Activated CD4-positive, alpha-beta memory T cell treated with anti-CD3 and anti-CD28 coated beads for 36 hours (primary cell): ENCODE data around the gene THNSL1. TPM values are rescaled to one million over a fixed set of nuclear protein-coding genes. Genes with fewer than 3 reads are reported as not detected.
"Not testable (repeated sequence)": the region's sequence is repeated elsewhere in the genome, so short reads cannot be mapped to it uniquely, and the experiment has no call there.

Source experiments
- CTCF ChIA-PET: fragments of 350-600 bp; sonication (Branson Sonifier 250); formaldehyde crosslinking; loops from one replicate; lab custom pipeline; 2021; ENCODE audit warnings: antibody characterized with exemption, inconsistent platforms; lab: Charles Lee
- POLR2A ChIA-PET: fragments of 350-600 bp; sonication (Branson Sonifier 250); formaldehyde crosslinking; loops from one replicate; lab custom pipeline; 2021; ENCODE audit warnings: antibody characterized with exemption; lab: Charles Lee
- DNase-seq: peaks from one replicate; pipeline ENCODE4 v3.0.0-alpha.2; 2020
- H3K27ac Mint-ChIP-seq: one replicate; pipeline ENCODE4 v1.8.0; 2021; ENCODE audit warnings: mixed read lengths
- H3K27me3 Mint-ChIP-seq: one replicate; pipeline ENCODE4 v1.8.0; 2021; ENCODE audit warnings: mixed read lengths
- H3K36me3 Mint-ChIP-seq: one replicate; pipeline ENCODE4 v1.8.0; 2021; ENCODE audit warnings: mixed read lengths
- H3K4me1 Mint-ChIP-seq: one replicate; pipeline ENCODE4 v1.8.0; 2021; ENCODE audit warnings: low read depth, mixed read lengths
- H3K4me3 Mint-ChIP-seq: one replicate; pipeline ENCODE4 v1.8.0; 2021; ENCODE audit warnings: mild to moderate bottlenecking, mixed read lengths
- H3K9me3 Mint-ChIP-seq: one replicate; pipeline ENCODE4 v1.8.0; 2021; ENCODE audit warnings: mixed read lengths
- intact Hi-C: fragments of 100-400 bp; cut with micrococcal nuclease; formaldehyde crosslinking; loops from one replicate; pipeline ENCODE4 v1.15.1; 2023
- total RNA-seq, 2 experiments: library from RNA; stranded (reverse); gene quantifications; one replicate each; pipeline ENCODE4 v1.2.3, GENCODE V29; 2021

Gene THNSL1
- 1 to 10 TPM; 6.0 to 6.2 TPM for total RNA-seq

- intact Hi-C loops = loop anchor here (1.0 to 5.0 kb wide), 12 partner anchors 46 to 1844 kb away; partner anchors contain the start of genes ABI1, OTUD1 and PRTFDC1
- H3K4me1 Mint-ChIP-seq = peaks cover 19% of the 10 kb centered on the region
- no peaks in the 10 kb centered on the region for H3K27me3 Mint-ChIP-seq
- peak within 1 kb of the TSS; percentile 94 for H3K4me3 Mint-ChIP-seq
- H3K9me3 Mint-ChIP-seq = no peaks in the 10 kb centered on the region
- ChIA-PET POLR2A (interaction anchor here (0.6 to 1.4 kb wide), 3 partner anchors 96 to 399 kb away, joined by 3 to 10 read pairs (median 3); partner anchors contain the start of gene ARHGAP21), CTCF (interaction anchor here (0.6 to 1.1 kb wide), 3 partner anchors 298 to 1922 kb away, joined by 3 to 5 read pairs (median 3); no protein-coding TSS in a partner anchor)
- H3K27ac Mint-ChIP-seq = peak within 1 kb of the TSS; percentile 97
- no peaks in the 10 kb centered on the region for H3K36me3 Mint-ChIP-seq
- DNase-seq = peak; percentile 99
Measured at GRCh38 chr10:25016376-25017153, at the start of gene THNSL1. TSS of gene THNSL1 (plus strand) at chr10:25016612. CDS start at chr10:25023224, 6,612 bp downstream.

- CTCF ChIA-PET = no interaction called here
- Mint-ChIP-seq H3K36me3 (no peaks in the 10 kb centered on the region), H3K27ac (no peak overlapping the region), H3K4me3 (no peak overlapping the region), H3K27me3 (no peaks in the 10 kb centered on the region), H3K4me1 (peaks cover 9% of the 10 kb centered on the region), H3K9me3 (no peaks in the 10 kb centered on the region)
- POLR2A ChIA-PET = no interaction called here
- DNase-seq = no peak
- intact Hi-C loops = no loop called here
Measured at GRCh38 chr10:24966962-24967481, 49.4 kb upstream of the THNSL1 start.

GRCh38 chr10:24968349-24968748, 48.1 kb upstream of the THNSL1 start:
- no peak overlapping the region for H3K27ac Mint-ChIP-seq
- POLR2A ChIA-PET = no interaction called here

GRCh38 chr10:24968951-24969350, 47.5 kb upstream of the THNSL1 start:
- H3K4me3 Mint-ChIP-seq, DNase-seq, H3K27ac Mint-ChIP-seq, intact Hi-C loops, H3K9me3 Mint-ChIP-seq, H3K4me1 Mint-ChIP-seq, H3K36me3 Mint-ChIP-seq, H3K27me3 Mint-ChIP-seq, POLR2A ChIA-PET: not testable (repeated sequence)
- CTCF ChIA-PET = interaction anchor here (0.7 kb wide), 1 partner anchor 292 kb away, joined by 3 read pairs; no protein-coding TSS in a partner anchor

More at GRCh38 chr10:24968349-24968748, 48.1 kb upstream of the THNSL1 start:
- intact Hi-C loops = no loop called here
- Mint-ChIP-seq H3K27me3 (no peaks in the 10 kb centered on the region), H3K4me3 (no peak overlapping the region), H3K36me3 (no peaks in the 10 kb centered on the region), H3K4me1 (peaks cover 2% of the 10 kb centered on the region), H3K9me3 (no peaks in the 10 kb centered on the region)
- no peak for DNase-seq
- CTCF ChIA-PET = no interaction called here

GRCh38 chr10:24969841-24970281, 46.6 kb upstream of the THNSL1 start:
- CTCF ChIA-PET = no interaction called here
- H3K27me3 Mint-ChIP-seq = no peaks in the 10 kb centered on the region
- intact Hi-C loops = no loop called here
- H3K9me3 Mint-ChIP-seq = no peaks in the 10 kb centered on the region
- no peaks in the 10 kb centered on the region for H3K36me3 Mint-ChIP-seq
- DNase-seq = no peak
- no peak overlapping the region for H3K27ac Mint-ChIP-seq
- POLR2A ChIA-PET = no interaction called here
- H3K4me1 Mint-ChIP-seq = peaks cover 2% of the 10 kb centered on the region
- no peak overlapping the region for H3K4me3 Mint-ChIP-seq

- no peaks in the 10 kb centered on the region for H3K27me3 Mint-ChIP-seq
- H3K9me3 Mint-ChIP-seq = no peaks in the 10 kb centered on the region
- no peak for DNase-seq
- CTCF ChIA-PET = no interaction called here
- POLR2A ChIA-PET = no interaction called here
- intact Hi-C loops = no loop called here
- peaks cover 2% of the 10 kb centered on the region for H3K4me1 Mint-ChIP-seq
- no peaks in the 10 kb centered on the region for H3K36me3 Mint-ChIP-seq
- no peak overlapping the region for H3K27ac Mint-ChIP-seq
- no peak overlapping the region for H3K4me3 Mint-ChIP-seq
Measured at GRCh38 chr10:24971374-24971773, 45.0 kb upstream of the THNSL1 start.

GRCh38 chr10:24973163-24973562, 43.2 kb upstream of the THNSL1 start:
- no peaks in the 10 kb centered on the region for H3K36me3 Mint-ChIP-seq
- H3K27ac Mint-ChIP-seq = no peak overlapping the region
- ChIA-PET CTCF (interaction anchor here (1.4 kb wide), 1 partner anchor 17 kb away, joined by 5 read pairs; no protein-coding TSS in a partner anchor), POLR2A (no interaction called here)
- no peak overlapping the region for H3K4me3 Mint-ChIP-seq
- intact Hi-C loops = no loop called here
- no peaks in the 10 kb centered on the region for H3K27me3 Mint-ChIP-seq
- peaks cover 2% of the 10 kb centered on the region for H3K4me1 Mint-ChIP-seq
- no peaks in the 10 kb centered on the region for H3K9me3 Mint-ChIP-seq
- DNase-seq = no peak

GRCh38 chr10:24974976-24975375, 41.4 kb upstream of the THNSL1 start:
- ChIA-PET CTCF (interaction anchor here (0.7 kb wide), 1 partner anchor 84 kb away, joined by 3 read pairs; no protein-coding TSS in a partner anchor), POLR2A (no interaction called here)
- no peaks in the 10 kb centered on the region for H3K36me3 Mint-ChIP-seq
- H3K27me3 Mint-ChIP-seq = no peaks in the 10 kb centered on the region
- H3K27ac Mint-ChIP-seq = no peak overlapping the region
- H3K4me3 Mint-ChIP-seq = no peak overlapping the region
- H3K9me3 Mint-ChIP-seq = no peaks in the 10 kb centered on the region
- DNase-seq = no peak
- peaks cover 2% of the 10 kb centered on the region for H3K4me1 Mint-ChIP-seq
- intact Hi-C loops = no loop called here

- Mint-ChIP-seq H3K9me3 (no peaks in the 10 kb centered on the region), H3K36me3 (no peaks in the 10 kb centered on the region), H3K27ac (no peak overlapping the region), H3K4me3 (no peak overlapping the region), H3K4me1 (peaks cover 7% of the 10 kb centered on the region), H3K27me3 (no peaks in the 10 kb centered on the region)
- ChIA-PET POLR2A (no interaction called here), CTCF (no interaction called here)
- DNase-seq = no peak
- intact Hi-C loops = no loop called here
Measured at GRCh38 chr10:24979685-24980084, 36.7 kb upstream of the THNSL1 start.

GRCh38 chr10:24981161-24981710, 35.2 kb upstream of the THNSL1 start:
- no peak for DNase-seq
- Mint-ChIP-seq H3K36me3 (no peaks in the 10 kb centered on the region), H3K4me3 (no peak overlapping the region), H3K4me1 (peaks cover 7% of the 10 kb centered on the region), H3K27ac (no peak overlapping the region), H3K27me3 (no peaks in the 10 kb centered on the region), H3K9me3 (no peaks in the 10 kb centered on the region)
- intact Hi-C loops = no loop called here
- ChIA-PET CTCF (interaction anchor here (0.9 kb wide), 1 partner anchor 363 kb away, joined by 3 read pairs; no protein-coding TSS in a partner anchor), POLR2A (no interaction called here)

- no peak for DNase-seq
- Mint-ChIP-seq H3K9me3 (no peaks in the 10 kb centered on the region), H3K4me3 (no peak overlapping the region), H3K27me3 (no peaks in the 10 kb centered on the region), H3K27ac (no peak overlapping the region), H3K4me1 (peaks cover 7% of the 10 kb centered on the region), H3K36me3 (no peaks in the 10 kb centered on the region)
- intact Hi-C loops = no loop called here
- ChIA-PET POLR2A (no interaction called here), CTCF (interaction anchor here (0.9 kb wide), 1 partner anchor 364 kb away, joined by 3 read pairs; no protein-coding TSS in a partner anchor)
Measured at GRCh38 chr10:24982319-24983112, 33.9 kb upstream of the THNSL1 start.
